ENCODE measurements around the gene NKD1.
"Not testable (repeated sequence)": the region's sequence is repeated elsewhere in the genome, so short reads cannot be mapped to it uniquely, and the experiment has no call there.

Gene NKD1

GRCh38 chr16:50559804-50560514 is 11.8 kb downstream of the NKD1 start:
- no peak for DNase-seq (ENCODE audit: low spot score)

DNA sequence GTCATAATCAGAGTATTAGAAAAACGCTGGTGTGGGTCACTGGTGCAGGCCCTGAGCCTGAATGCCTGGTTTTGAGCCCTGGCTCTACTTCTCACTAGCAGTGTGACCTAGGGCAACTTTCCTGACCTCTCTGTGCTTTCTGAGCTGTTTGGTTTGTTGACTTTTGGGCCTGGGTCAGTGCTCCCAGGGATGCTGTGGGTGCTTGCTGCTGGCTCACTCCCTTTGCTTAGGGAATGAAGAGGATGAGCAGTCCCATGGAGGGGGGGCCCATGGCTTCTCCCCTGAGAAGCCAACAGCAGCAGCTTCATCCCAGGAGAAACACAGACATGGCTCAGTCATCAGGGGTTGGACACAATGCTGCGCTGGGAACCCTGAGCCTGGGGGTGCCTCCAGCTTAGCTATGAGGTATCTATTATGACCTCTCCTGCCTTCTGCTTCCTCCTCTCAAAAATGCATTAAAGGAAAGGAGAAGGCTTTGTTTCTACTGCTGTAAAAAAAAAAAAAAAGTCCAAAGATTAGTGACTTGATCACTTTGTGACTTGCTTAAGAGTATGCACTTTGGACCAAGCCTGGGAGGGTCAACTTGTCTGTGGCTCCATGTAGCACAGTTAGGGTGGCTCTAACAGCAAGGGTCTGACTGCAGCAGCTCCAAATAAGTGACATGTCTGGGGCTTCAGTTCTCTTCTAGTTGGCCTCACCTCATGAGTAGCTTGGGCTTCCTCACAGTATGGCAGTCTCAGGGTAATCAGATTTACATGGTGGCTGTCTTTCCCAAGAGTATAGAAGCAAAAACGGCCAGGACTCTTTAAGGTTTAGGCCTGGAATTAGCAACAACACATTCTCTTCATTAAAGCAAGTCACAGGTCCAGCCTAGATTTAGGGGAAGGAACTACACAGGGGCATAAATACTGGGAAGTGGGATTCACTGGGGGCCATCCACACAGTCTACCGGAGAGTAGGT is 13.0 kb downstream of the NKD1 start:
- no peak for DNase-seq (ENCODE audit: low spot score)

DNA sequence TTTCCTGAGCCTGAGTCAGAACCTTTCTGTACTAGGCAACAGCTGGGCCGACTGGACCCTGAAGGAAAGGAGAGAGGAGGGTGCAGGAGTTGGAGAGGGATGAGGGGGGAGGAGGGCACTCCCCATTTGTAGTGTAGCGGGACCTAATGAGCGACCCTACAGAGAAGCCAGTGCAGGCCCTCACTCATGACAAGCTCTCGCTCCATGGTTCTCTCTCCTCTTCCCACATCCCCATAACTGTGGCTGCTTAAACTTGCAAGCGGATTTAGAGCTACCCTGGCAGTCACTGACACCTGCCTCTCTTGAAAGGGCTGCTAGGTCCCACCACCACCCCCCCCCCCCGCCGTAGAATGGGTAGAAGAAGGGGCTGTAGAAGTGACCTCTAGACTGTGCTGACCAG is 14.5 kb downstream of the NKD1 start:
- DNase-seq (ENCODE audit: low spot score), result no peak

DNA sequence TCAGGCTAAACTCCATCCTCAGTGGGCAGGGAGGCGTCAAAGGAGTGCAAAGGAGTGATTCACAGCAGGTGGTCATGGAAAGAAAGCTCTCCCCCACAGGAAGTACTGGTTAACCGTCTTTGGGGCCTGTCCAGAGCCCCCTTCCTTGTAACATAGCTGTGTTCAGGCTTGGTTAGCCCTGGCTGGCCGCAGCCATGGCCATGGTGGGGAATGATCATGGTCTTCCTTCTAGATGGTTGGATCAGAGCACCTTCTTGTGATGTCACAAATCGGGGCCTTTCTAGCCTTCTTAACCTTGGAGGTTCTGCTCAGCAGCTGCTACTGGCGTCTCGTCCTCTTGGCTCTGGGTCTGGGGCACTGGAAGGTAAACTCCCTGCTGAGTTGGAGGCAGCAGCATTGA is 15.8 kb downstream of the NKD1 start:
- DNase-seq (ENCODE audit: low spot score), result no peak

GRCh38 chr16:50565428-50565827 is 17.2 kb downstream of the NKD1 start:
- no peak for DNase-seq (ENCODE audit: low spot score)

GRCh38 chr16:50566014-50566962 is 18.1 kb downstream of the NKD1 start:
- DNase-seq (ENCODE audit: low spot score), result no peak

DNA sequence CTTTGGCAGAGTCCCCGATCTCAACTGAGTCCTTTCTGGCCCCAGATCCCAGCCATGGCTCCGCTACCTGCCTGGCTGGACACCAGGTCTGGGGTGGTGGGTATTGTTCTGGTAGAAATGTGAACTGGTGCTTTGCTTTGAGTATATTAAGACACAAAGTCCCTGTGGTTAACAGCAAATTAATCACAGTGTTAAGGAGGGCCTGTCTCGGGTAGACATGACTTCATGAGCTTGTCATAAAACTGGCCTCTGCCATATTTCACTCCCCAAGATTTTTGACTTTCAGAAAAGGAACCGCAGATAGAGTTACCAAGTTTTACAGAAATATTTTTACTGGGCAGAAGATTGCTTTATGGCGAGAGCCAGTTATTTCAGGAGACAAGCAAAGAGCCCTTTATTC is 19.5 kb downstream of the NKD1 start:
- DNase-seq (ENCODE audit: low spot score), result no peak

DNA sequence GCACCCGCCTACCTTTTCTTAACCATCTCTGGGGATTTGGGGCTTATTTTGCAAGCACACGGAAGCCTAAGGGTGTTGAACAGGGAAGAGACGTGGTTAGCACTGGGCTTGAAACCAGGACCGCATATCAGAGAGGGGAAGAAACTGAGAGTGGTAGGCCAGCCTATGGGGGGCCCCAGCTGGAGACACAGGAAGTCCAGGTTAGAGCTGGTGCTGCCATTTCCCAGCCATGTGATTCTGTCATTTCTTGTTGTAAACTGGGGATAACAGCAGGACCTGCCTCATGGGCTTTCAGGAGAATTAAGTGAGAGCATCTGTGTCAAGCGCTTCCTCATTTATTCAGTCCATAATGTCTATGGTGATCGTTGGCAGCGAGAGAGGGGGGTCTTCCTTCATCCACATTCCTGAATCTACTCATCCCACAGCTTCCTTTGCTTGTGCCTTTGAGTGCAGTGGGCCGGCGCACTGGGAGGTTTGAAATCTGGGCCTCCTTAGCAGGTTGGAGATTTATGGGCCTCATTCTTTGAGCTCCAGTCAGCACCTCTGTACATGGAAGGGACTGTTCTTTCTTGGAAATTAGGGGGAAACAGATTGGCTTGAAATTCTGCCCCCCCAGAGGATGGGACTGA is 20.1 kb downstream of the NKD1 start:
- no peak for DNase-seq (ENCODE audit: low spot score)

DNA sequence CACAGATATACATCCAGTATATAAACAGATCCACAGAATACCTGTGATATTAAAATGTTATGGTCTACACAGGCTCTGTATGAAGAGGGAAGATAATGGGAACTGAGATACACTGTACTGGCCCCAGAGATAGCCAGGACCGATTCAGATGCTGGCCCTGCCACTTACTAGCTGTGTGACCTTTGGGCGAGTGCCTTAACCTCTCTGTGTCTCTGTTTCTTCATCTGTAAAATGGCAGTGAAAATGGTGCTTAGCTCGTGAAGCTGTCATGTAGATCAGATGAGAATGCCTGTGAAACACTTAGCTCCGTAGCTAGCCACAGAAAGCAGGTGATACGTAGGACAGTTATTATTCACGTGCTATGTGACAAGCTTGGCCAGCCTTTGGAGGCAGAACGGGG is 22.2 kb downstream of the NKD1 start:
- DNase-seq (ENCODE audit: low spot score), result no peak

DNA sequence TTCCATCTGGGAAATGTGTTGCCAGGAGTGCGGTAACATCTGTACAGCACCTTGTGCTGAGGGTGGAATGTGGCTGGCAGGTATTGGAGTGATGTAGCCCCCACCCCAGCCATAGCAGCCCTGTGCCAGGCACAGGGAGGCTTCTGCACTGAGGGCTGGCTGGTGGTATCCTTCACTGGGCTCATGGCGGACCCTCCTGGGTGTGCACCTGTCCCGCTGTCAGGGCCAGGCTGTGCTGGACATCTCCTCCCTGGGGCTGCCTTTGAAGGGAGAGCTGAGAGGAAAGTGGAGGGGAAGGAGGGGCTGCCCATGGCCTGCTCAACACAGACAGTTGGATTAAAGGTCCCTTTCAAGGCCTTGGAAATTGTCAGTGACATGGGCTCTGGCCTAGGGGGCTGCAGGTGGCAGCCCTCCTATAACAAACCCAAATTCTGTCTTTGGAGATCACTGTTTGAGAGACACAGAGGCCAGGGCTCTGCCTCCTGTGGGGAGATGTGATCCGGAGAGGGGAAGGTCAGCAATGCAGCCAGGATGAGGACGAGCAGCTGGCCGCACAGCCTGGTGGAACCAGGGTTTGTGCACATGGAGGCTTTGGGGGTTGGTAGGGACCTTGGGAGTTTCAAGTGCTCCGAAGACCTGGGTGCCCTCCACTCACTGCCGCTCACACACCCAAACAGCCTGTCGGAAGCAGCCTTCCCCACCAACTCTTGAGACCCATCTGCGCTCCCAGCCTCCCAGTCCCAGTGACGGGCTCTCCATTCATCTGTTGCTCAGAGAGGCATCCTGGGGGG is 22.8 kb downstream of the NKD1 start:
- no peak for DNase-seq (ENCODE audit: low spot score)

- no peak for DNase-seq (ENCODE audit: low spot score)
Measured at GRCh38 chr16:50571786-50572185, 23.6 kb downstream of the NKD1 start.

DNA sequence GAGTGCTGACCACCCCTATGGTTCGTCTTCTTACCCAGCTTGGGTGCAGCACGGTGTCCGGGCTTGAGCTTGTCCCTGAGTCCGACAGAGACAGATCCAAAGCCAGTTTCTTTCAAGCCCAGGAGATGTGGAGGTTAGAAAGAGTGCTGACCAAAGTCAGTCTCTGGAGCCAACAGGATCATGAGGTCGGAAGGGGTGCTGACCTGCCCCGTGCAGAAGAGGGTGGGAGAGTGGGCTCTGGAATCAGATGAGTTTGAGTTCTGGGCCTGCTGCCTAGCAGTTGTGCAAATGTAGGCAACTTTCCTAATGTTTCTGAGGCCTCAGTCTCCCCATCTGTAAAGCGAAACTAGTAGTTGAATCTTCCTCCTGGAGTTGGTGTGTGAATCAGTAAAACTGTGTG is 24.5 kb downstream of the NKD1 start:
- DNase-seq (ENCODE audit: low spot score), result no peak

GRCh38 chr16:50573279-50573678 is 25.1 kb downstream of the NKD1 start:
- DNase-seq (ENCODE audit: low spot score), result no peak

GRCh38 chr16:50573947-50574744 is 25.9 kb downstream of the NKD1 start:
- DNase-seq (ENCODE audit: low spot score), result no peak

DNA sequence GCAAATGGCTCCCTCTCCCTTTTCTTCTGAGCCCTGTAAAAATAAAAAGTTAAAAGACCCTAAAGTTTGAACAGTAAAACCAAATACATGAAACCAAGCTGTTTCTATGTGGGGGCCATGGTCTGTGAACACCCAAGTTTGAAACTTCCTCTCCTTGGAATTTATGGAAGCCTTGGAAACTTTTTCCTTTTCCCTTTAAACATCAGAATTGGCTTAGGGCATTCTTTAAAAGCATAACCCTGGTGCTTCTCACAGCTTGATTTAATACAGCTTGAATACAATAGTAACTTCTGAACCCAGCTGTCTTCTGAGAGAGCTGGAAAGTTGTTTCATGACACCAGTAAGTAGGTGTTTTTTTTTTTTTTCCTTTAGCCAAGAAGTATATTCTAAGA is 26.5 kb downstream of the NKD1 start:
- no peak for DNase-seq (ENCODE audit: low spot score)

DNA sequence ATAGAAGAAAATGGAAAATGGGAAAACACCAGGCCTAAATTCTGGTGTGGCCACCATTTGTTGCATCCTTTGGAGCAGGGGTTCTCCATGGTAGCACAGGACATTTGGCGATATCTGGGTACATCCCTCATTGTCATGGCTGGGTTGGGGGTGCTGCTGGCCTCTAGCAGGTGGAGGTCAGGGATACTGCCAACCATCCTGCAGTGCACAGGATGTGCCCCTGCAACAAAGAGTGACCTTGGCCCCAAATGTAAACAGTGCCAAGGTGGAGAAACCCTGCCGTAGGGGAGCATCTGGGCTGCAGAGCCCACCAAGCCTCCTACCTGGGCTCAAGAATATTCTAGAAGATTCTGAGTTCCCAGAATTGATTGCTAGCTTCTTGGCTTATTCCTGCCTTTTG is 27.5 kb downstream of the NKD1 start:
- no peak for DNase-seq (ENCODE audit: low spot score)

- DNase-seq (ENCODE audit: low spot score), result no peak
Measured at GRCh38 chr16:50576403-50577113, 28.4 kb downstream of the NKD1 start.

DNA sequence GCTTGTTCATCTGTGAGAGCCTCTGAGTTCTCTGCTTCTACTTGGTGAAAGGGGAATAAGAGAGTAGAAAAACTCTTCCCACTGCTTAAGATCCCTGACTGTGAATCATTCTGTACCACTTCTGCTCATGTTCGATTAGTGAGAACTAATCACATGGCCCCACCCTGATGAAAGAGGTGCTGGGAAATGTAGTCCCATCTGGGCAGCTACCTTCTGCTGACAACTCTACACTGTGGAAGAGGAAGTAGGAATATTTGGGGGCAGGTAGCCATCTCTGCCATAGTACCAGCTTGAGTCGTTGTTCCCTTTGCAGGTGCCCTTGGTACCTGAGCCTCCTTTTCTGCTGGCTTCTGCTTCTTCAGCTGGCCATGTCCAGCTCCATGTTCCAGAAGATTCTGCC is 29.9 kb downstream of the NKD1 start:
- DNase-seq (ENCODE audit: low spot score), result no peak

- DNase-seq (ENCODE audit: low spot score), result not testable (repeated sequence)
Measured at GRCh38 chr16:50579373-50579772, 31.2 kb downstream of the NKD1 start.
